Endothelial cell of umbilical vein (primary cell): Measurements from ENCODE around the gene APP. TPM values are rescaled to one million over a fixed set of nuclear protein-coding genes. Genes with fewer than 3 reads are reported as not detected.

Experiments
- BruUV-seq: library from RNA; stranded (reverse); fragments of 400-500 nt; replicated peaks from 2 replicates; lab custom pipeline; 2021; lab: Mats Ljungman, UMichigan
- CTCF ChIA-PET: fragments of 300-600, 350-600 bp; sonication (Branson Sonifier 250); formaldehyde crosslinking; loops from one replicate; lab custom pipeline; 2021; ENCODE audit warnings: antibody characterized with exemption, inconsistent platforms; lab: Charles Lee
- POLR2A ChIA-PET: fragments of 300-600, 350-600 bp; sonication (Branson Sonifier 250); formaldehyde crosslinking; loops from one replicate; lab custom pipeline; 2021; ENCODE audit warnings: antibody characterized with exemption, inconsistent platforms; lab: Charles Lee
- DNase-seq: peaks from one replicate; pipeline ENCODE4 v3.0.0-alpha.2; 2011; ENCODE audit warnings: low read depth, low spot score
- FAIRE-seq: peaks from 2 replicates; lab custom pipeline; 2011; peaks lifted over from hg19 to GRCh38; lab: Jason Lieb, UNC
- H2AFZ ChIP-seq: 2 replicates; pipeline ENCODE4 v1.6.0; 2012; ENCODE audit warnings: low read depth, low read length, control low read depth, inconsistent platforms
- H3K27ac ChIP-seq: 2 replicates; pipeline ENCODE4 v1.5.1; 2011; ENCODE audit warnings: low read depth, mild to moderate bottlenecking, control low read depth, low read length, moderate library complexity; ENCODE audit not compliant: insufficient read depth
- H3K27me3 ChIP-seq, 2 experiments: 2 replicates each; pipeline versions ENCODE4 v1.6.0 to v1.6.1; 2011; ENCODE audit warnings: low read length in 2 of 2, mixed read lengths in 1 of 2; ENCODE audit not compliant: control insufficient read depth in 2 of 2, insufficient read depth in 2 of 2
- H3K36me3 ChIP-seq, 2 experiments: 2 replicates in 1 of 2; 3 replicates in 1 of 2; pipeline ENCODE4 v1.5.1; 2011; ENCODE audit warnings: low read length in 2 of 2, mild to moderate bottlenecking in 1 of 2, moderate library complexity in 1 of 2; ENCODE audit not compliant: control insufficient read depth in 2 of 2, insufficient read depth in 2 of 2; ENCODE audit errors: extremely low read depth in 1 of 2
- H3K4me1 ChIP-seq: 3 replicates; pipeline ENCODE4 v1.5.1; 2011; ENCODE audit warnings: mild to moderate bottlenecking, low read length; ENCODE audit not compliant: control insufficient read depth, insufficient read depth; ENCODE audit errors: extremely low read depth
- H3K4me2 ChIP-seq: 2 replicates; pipeline ENCODE4 v1.6.1; 2011; ENCODE audit warnings: low read length, control low read depth, mixed read lengths; ENCODE audit not compliant: insufficient read depth
- H3K4me3 ChIP-seq, 3 experiments: fragments of 200-600 bp in 1 of 3; sonication (generic), shearing (Covaris generic) in 1 of 3; replicated peaks in 1 of 3; 2 replicates each; pipeline ENCODE4 v1.5.1; 2011 to 2016; ENCODE audit warnings: control low read depth in 3 of 3, low read length in 3 of 3, mild to moderate bottlenecking in 2 of 3, inconsistent platforms in 1 of 3, low read depth in 1 of 3, moderate library complexity in 1 of 3; ENCODE audit not compliant: insufficient read depth in 1 of 3
- H3K79me2 ChIP-seq: 2 replicates; pipeline ENCODE4 v1.6.0; 2012; ENCODE audit warnings: low read length, inconsistent platforms; ENCODE audit not compliant: control insufficient read depth, insufficient read depth
- H3K9ac ChIP-seq: replicated peaks from 2 replicates; pipeline ENCODE3; 2011; ENCODE audit warnings: low read length, control low read depth; ENCODE audit not compliant: insufficient read depth; ENCODE audit errors: extremely low read depth
- H3K9me1 ChIP-seq: replicated peaks from 3 replicates; pipeline ENCODE4 v1.6.0; 2011; ENCODE audit warnings: mild to moderate bottlenecking, low read length; ENCODE audit not compliant: control insufficient read depth, insufficient read depth; ENCODE audit errors: extremely low read depth
- H3K9me3 ChIP-seq: replicated peaks from 2 replicates; pipeline ENCODE4 v1.5.1; 2012; ENCODE audit warnings: low read length, inconsistent platforms; ENCODE audit not compliant: control insufficient read depth, insufficient read depth
- H4K20me1 ChIP-seq: replicated peaks from 2 replicates; pipeline ENCODE3; 2011; ENCODE audit warnings: mild to moderate bottlenecking, low read length; ENCODE audit not compliant: control insufficient read depth, insufficient read depth; ENCODE audit errors: extremely low read depth
- EZH2 ChIP-seq: IDR thresholded peaks from 2 replicates; pipeline ENCODE4 v1.6.1; 2012; ENCODE audit warnings: borderline replicate concordance, low read depth, mild to moderate bottlenecking, moderate library complexity, low read length, inconsistent platforms; ENCODE audit not compliant: severe bottlenecking
- FOS ChIP-seq: IDR thresholded peaks from 2 replicates; pipeline ENCODE4 v1.6.1; 2011; ENCODE audit warnings: mild to moderate bottlenecking, low read length, moderate library complexity, borderline replicate concordance; ENCODE audit not compliant: insufficient read depth
- GATA2 ChIP-seq: IDR thresholded peaks from 2 replicates; pipeline ENCODE4 v1.7.0; 2011; ENCODE audit warnings: low read depth, mild to moderate bottlenecking, moderate library complexity, mixed read lengths, low read length; ENCODE audit not compliant: insufficient read length, insufficient read depth
- JUN ChIP-seq: IDR thresholded peaks from 2 replicates; pipeline ENCODE4 v1.6.1; 2011; ENCODE audit warnings: borderline replicate concordance, low read depth; ENCODE audit not compliant: insufficient read length, insufficient read depth
- MAX ChIP-seq: IDR thresholded peaks from 2 replicates; pipeline ENCODE4 v1.6.1; 2011; ENCODE audit not compliant: insufficient read depth, insufficient read length
- MYC ChIP-seq: IDR thresholded peaks from one replicate; pipeline ENCODE4 v1.6.1; 2011; ENCODE audit warnings: mild to moderate bottlenecking, low read depth, low read length
- POLR2A ChIP-seq: IDR thresholded peaks from 2 replicates; pipeline ENCODE4 v1.6.1; 2012; ENCODE audit warnings: low read depth, mild to moderate bottlenecking, control low read depth, low read length
- POLR2AphosphoS5 ChIP-seq: IDR thresholded peaks from 2 replicates; pipeline ENCODE4 v1.6.1; 2012; ENCODE audit warnings: low read depth, mild to moderate bottlenecking, control low read depth, low read length, moderate library complexity; ENCODE audit not compliant: insufficient read depth
- dilution Hi-C: fragments of 300-500 bp; cut with MboI; formaldehyde crosslinking; loops from one replicate; pipeline ENCODE4 v1.15.0; 2019; ENCODE audit warnings: low sequenced_read_pairs; ENCODE audit not compliant: extremely low pct_ligation_motif_present
- intact Hi-C: fragments of 100-400 bp; cut with micrococcal nuclease; formaldehyde crosslinking; loops from one replicate; pipeline ENCODE4 v1.10.0; 2022
- polyA plus RNA-seq, 4 experiments: library from polyadenylated mRNA; depleted of rRNA in 3 of 4; stranded (reverse) in 3 of 4; unstranded in 1 of 4; fragments of >200 nt; gene quantifications; 2 replicates each; pipeline versions ENCODE4 v1.2.1 to v1.2.3, GENCODE V29; 2011 to 2012; ENCODE audit warnings: missing spikeins in 1 of 4
- total RNA-seq: library from RNA; stranded (reverse); gene quantifications from 2 replicates; pipeline ENCODE4 v1.2.3, GENCODE V29; 2021
- TF ChIP-seq, protein P1 (sequence below), 2 donors: IDR thresholded peaks; 1 replicate in 1 of 2; 2 replicates in 1 of 2; pipeline ENCODE4 v1.5.1; 2011; ENCODE audit warnings: low read length in 2 of 2, mild to moderate bottlenecking in 2 of 2, moderate library complexity in 2 of 2, control low read depth in 1 of 2, inconsistent platforms in 1 of 2, low read depth in 1 of 2; ENCODE audit not compliant: insufficient read depth in 1 of 2; ENCODE audit errors: extremely low read depth in 1 of 2

APP gene
- total and polyA plus RNA-seq, 2 donors (not counting 3 experiments of a cell fraction or from before 2014, with no cell fraction given) = 914 to 928 TPM

- H3K4me2 ChIP-seq = peak overlapping the region; percentile 85
- dilution Hi-C loops (no loop called here), intact Hi-C loops (loop anchor here (1.0 to 5.0 kb wide), 5 partner anchors 19 to 357 kb away; partner anchors contain the start of genes APP and MRPL39)
- H3K9me1 ChIP-seq = no peaks in the 10 kb centered on the region
- H3K9ac ChIP-seq = peak overlapping the region; percentile 87
- no peaks in the 10 kb centered on the region for H4K20me1 ChIP-seq
- FAIRE-seq (peak; percentile 90), DNase-seq (peak; percentile 93)
- peaks cover 0 to 2% of the 10 kb centered on the region in 2 experiments for H3K36me3 ChIP-seq
- CTCF ChIA-PET = interaction anchor here (1.5 to 5.0 kb wide), 4 partner anchors 16 to 68 kb away, joined by 4 to 22 read pairs (median 6); no protein-coding TSS in a partner anchor
- no TSS peak for BruUV-seq
- H3K9me3 ChIP-seq = no peaks in the 10 kb centered on the region
- H3K4me1 ChIP-seq = peaks cover 76% of the 10 kb centered on the region
- TF ChIP-seq POLR2AphosphoS5 = peak; percentile 96
- peak; percentile 99 for TF ChIP-seq GATA2
- TF ChIP-seq EZH2 = no peak
- TF ChIP-seq FOS = peak; percentile 97
- peak; percentile 95 for TF ChIP-seq JUN
- TF ChIP-seq MYC = no peak
- peak; percentile 71 for TF ChIP-seq POLR2A
- TF ChIP-seq, protein P1, sequence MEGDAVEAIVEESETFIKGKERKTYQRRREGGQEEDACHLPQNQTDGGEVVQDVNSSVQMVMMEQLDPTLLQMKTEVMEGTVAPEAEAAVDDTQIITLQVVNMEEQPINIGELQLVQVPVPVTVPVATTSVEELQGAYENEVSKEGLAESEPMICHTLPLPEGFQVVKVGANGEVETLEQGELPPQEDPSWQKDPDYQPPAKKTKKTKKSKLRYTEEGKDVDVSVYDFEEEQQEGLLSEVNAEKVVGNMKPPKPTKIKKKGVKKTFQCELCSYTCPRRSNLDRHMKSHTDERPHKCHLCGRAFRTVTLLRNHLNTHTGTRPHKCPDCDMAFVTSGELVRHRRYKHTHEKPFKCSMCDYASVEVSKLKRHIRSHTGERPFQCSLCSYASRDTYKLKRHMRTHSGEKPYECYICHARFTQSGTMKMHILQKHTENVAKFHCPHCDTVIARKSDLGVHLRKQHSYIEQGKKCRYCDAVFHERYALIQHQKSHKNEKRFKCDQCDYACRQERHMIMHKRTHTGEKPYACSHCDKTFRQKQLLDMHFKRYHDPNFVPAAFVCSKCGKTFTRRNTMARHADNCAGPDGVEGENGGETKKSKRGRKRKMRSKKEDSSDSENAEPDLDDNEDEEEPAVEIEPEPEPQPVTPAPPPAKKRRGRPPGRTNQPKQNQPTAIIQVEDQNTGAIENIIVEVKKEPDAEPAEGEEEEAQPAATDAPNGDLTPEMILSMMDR (IDR thresholded peaks at IDR 0.05; ENCODE audit: extremely low read depth in 1 of 2, insufficient read depth in 1 of 2, low read depth in 1 of 2, low read length in 2 of 2) = no peak
- no peak for TF ChIP-seq MAX
- H2AFZ ChIP-seq = no peak overlapping the region
- H3K79me2 ChIP-seq = peaks cover 24% of the 10 kb centered on the region
- POLR2A ChIA-PET = interaction anchor here (2.0 kb wide), 1 partner anchor 29 kb away, joined by 5 read pairs; no protein-coding TSS in a partner anchor
- H3K27ac ChIP-seq = peak overlapping the region; percentile 99
- no peak overlapping the region for H3K4me3 ChIP-seq
- H3K27me3 ChIP-seq = no peaks in the 10 kb centered on the region
These were observed 206.6 kb downstream of the APP start for GRCh38 chr21:25964015-25964414.
